SH-SY5Y (cell line): ENCODE measurements around the gene ZNF526.

Source experiments
- GATA2 ChIP-seq: IDR thresholded peaks from 2 replicates; pipeline ENCODE4 v1.6.1; 2011; ENCODE audit warnings: mild to moderate bottlenecking, low read depth, low read length
- GATA3 ChIP-seq: IDR thresholded peaks from 2 replicates; pipeline ENCODE4 v1.6.1; 2011; ENCODE audit warnings: low read depth, mild to moderate bottlenecking, low read length, moderate library complexity

The ZNF526 gene

GRCh38 chr19:42269478-42270345 is 49.6 kb downstream of the ZNF526 start:
- TF ChIP-seq GATA2 (no peak), GATA3 (no peak)

GRCh38 chr19:42270346-42271044 is 50.4 kb downstream of the ZNF526 start:
- TF ChIP-seq GATA3 (no peak), GATA2 (no peak)

GRCh38 chr19:42271045-42271419 is 50.9 kb downstream of the ZNF526 start:
- no peak for TF ChIP-seq GATA3
- no peak for TF ChIP-seq GATA2

GRCh38 chr19:42271861-42272534 is 51.9 kb downstream of the ZNF526 start:
- no peak for TF ChIP-seq GATA2
- no peak for TF ChIP-seq GATA3

- no peak for TF ChIP-seq GATA3
- no peak for TF ChIP-seq GATA2
These were observed 52.4 kb downstream of the ZNF526 start for GRCh38 chr19:42272535-42272897.

- TF ChIP-seq GATA2, result no peak
These were observed 52.9 kb downstream of the ZNF526 start for GRCh38 chr19:42272989-42273406.

- TF ChIP-seq GATA3, result no peak
- TF ChIP-seq GATA2, result no peak
These were observed 53.4 kb downstream of the ZNF526 start for GRCh38 chr19:42273407-42274064.

- TF ChIP-seq GATA2 (no peak), GATA3 (no peak)
These were observed 54.1 kb downstream of the ZNF526 start for GRCh38 chr19:42274065-42274682.

GRCh38 chr19:42275103-42275502 is 55.0 kb downstream of the ZNF526 start:
- TF ChIP-seq GATA2 (no peak), GATA3 (no peak)

- TF ChIP-seq GATA2 (no peak), GATA3 (no peak)
These were observed 55.4 kb downstream of the ZNF526 start for GRCh38 chr19:42275517-42275916.

GRCh38 chr19:42276284-42276683 is 56.2 kb downstream of the ZNF526 start:
- TF ChIP-seq GATA3, result no peak

GRCh38 chr19:42276821-42277220 is 56.7 kb downstream of the ZNF526 start:
- TF ChIP-seq GATA2 (no peak), GATA3 (no peak)
